DMS153 (cell line): ENCODE measurements around the gene LETM1.

Experiments used
- DNase-seq: peaks from one replicate; lab custom pipeline; 2025; lab: John Stamatoyannopoulos, UW

The LETM1 gene

GRCh38 chr4:1763070-1763549, 92.8 kb downstream of the LETM1 start:
- DNase-seq, result no peak

- DNase-seq, result no peak
Observed at GRCh38 chr4:1762264-1763010, 93.5 kb downstream of the LETM1 start.
